Bronchial epithelial cell (primary cell): ENCODE data around the gene TMEM74B. TPM values are rescaled to one million over a fixed set of nuclear protein-coding genes. Genes with fewer than 3 reads are reported as not detected.

Source experiments
- DNase-seq: peaks from one replicate; pipeline ENCODE4 v3.0.0-alpha.2; 2010; ENCODE audit warnings: low read depth
- FAIRE-seq: peaks from 2 replicates; lab custom pipeline; 2011; peaks lifted over from hg19 to GRCh38; lab: Jason Lieb, UNC
- H3K27me3 ChIP-seq: 2 replicates; pipeline ENCODE4 v1.5.1; 2011; ENCODE audit warnings: low read length; ENCODE audit not compliant: control insufficient read depth, insufficient read depth
- H3K36me3 ChIP-seq: 2 replicates; pipeline ENCODE4 v1.5.1; 2011; ENCODE audit warnings: low read length; ENCODE audit not compliant: control insufficient read depth, insufficient read depth
- H3K4me3 ChIP-seq: 2 replicates; pipeline ENCODE4 v1.5.1; 2011; ENCODE audit warnings: mild to moderate bottlenecking, low read depth, low read length, control low read depth
- total RNA-seq: library from RNA; depleted of rRNA; stranded (reverse); fragments of >200 nt; gene quantifications from 2 replicates; pipeline ENCODE4 v1.2.1, GENCODE V29; 2014
- TF ChIP-seq, protein P1 (sequence below): IDR thresholded peaks from 2 replicates; pipeline ENCODE4 v1.5.1; 2011; ENCODE audit warnings: mild to moderate bottlenecking, moderate library complexity, low read length, control low read depth, inconsistent platforms; ENCODE audit not compliant: insufficient read depth, severe bottlenecking

Gene TMEM74B
- total RNA-seq, 1 donor from 2014 or later: not detected

GRCh38 chr20:1173698-1174097, 11.1 kb downstream of the TMEM74B start:
- DNase-seq: no peak
- Histone ChIP-seq H3K27me3 (no peaks in the 10 kb centered on the region), H3K36me3 (peaks cover 2% of the 10 kb centered on the region), H3K4me3 (no peak overlapping the region)
- no peak for FAIRE-seq
- TF ChIP-seq, protein P1, sequence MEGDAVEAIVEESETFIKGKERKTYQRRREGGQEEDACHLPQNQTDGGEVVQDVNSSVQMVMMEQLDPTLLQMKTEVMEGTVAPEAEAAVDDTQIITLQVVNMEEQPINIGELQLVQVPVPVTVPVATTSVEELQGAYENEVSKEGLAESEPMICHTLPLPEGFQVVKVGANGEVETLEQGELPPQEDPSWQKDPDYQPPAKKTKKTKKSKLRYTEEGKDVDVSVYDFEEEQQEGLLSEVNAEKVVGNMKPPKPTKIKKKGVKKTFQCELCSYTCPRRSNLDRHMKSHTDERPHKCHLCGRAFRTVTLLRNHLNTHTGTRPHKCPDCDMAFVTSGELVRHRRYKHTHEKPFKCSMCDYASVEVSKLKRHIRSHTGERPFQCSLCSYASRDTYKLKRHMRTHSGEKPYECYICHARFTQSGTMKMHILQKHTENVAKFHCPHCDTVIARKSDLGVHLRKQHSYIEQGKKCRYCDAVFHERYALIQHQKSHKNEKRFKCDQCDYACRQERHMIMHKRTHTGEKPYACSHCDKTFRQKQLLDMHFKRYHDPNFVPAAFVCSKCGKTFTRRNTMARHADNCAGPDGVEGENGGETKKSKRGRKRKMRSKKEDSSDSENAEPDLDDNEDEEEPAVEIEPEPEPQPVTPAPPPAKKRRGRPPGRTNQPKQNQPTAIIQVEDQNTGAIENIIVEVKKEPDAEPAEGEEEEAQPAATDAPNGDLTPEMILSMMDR: no peak

GRCh38 chr20:1171461-1172093, 13.2 kb downstream of the TMEM74B start:
- DNase-seq (peak; percentile 15), FAIRE-seq (peak; percentile 18)
- H3K4me3 ChIP-seq: no peak overlapping the region
- peaks cover 4% of the 10 kb centered on the region for H3K36me3 ChIP-seq
- TF ChIP-seq, protein P1: no peak
- H3K27me3 ChIP-seq: no peaks in the 10 kb centered on the region

GRCh38 chr20:1169224-1169623, 15.6 kb downstream of the TMEM74B start:
- Histone ChIP-seq H3K36me3 (peaks cover 12% of the 10 kb centered on the region), H3K27me3 (no peaks in the 10 kb centered on the region), H3K4me3 (no peak overlapping the region)
- no peak for DNase-seq
- TF ChIP-seq, protein P1: no peak
- peak; percentile 28 for FAIRE-seq

GRCh38 chr20:1166948-1167720, 17.6 kb downstream of the TMEM74B start:
- H3K36me3 ChIP-seq: peaks cover 23% of the 10 kb centered on the region
- no peak for FAIRE-seq
- peak; percentile 7 for DNase-seq

GRCh38 chr20:1165941-1166340, 18.8 kb downstream of the TMEM74B start:
- TF ChIP-seq, protein P1: no peak
- no peak for FAIRE-seq
- Histone ChIP-seq H3K4me3 (no peak overlapping the region), H3K27me3 (no peaks in the 10 kb centered on the region), H3K36me3 (peaks cover 23% of the 10 kb centered on the region)
- DNase-seq: no peak

More at GRCh38 chr20:1166948-1167720, 17.6 kb downstream of the TMEM74B start:
- Histone ChIP-seq H3K4me3 (no peak overlapping the region), H3K27me3 (no peaks in the 10 kb centered on the region)
- TF ChIP-seq, protein P1: no peak
